Epithelial cell of esophagus (primary cell): ENCODE data around the gene SECTM1.

Source experiments
- DNase-seq: peaks from one replicate; pipeline ENCODE4 v3.0.0; 2010; ENCODE audit warnings: low read depth
- H3K4me3 ChIP-seq: 2 replicates; pipeline ENCODE4 v1.5.1; 2011; ENCODE audit warnings: mild to moderate bottlenecking, low read length, control low read depth
- TF ChIP-seq, protein P1 (sequence below): IDR thresholded peaks from 2 replicates; pipeline ENCODE4 v1.5.1; 2011; ENCODE audit warnings: low read depth, mild to moderate bottlenecking, low read length, control low read depth, inconsistent platforms; ENCODE audit not compliant: insufficient read depth; ENCODE audit errors: missing control alignments

Gene SECTM1

GRCh38 chr17:82280537-82280936 is 53.0 kb downstream of the SECTM1 start:
- no peak for DNase-seq
- TF ChIP-seq, protein P1, sequence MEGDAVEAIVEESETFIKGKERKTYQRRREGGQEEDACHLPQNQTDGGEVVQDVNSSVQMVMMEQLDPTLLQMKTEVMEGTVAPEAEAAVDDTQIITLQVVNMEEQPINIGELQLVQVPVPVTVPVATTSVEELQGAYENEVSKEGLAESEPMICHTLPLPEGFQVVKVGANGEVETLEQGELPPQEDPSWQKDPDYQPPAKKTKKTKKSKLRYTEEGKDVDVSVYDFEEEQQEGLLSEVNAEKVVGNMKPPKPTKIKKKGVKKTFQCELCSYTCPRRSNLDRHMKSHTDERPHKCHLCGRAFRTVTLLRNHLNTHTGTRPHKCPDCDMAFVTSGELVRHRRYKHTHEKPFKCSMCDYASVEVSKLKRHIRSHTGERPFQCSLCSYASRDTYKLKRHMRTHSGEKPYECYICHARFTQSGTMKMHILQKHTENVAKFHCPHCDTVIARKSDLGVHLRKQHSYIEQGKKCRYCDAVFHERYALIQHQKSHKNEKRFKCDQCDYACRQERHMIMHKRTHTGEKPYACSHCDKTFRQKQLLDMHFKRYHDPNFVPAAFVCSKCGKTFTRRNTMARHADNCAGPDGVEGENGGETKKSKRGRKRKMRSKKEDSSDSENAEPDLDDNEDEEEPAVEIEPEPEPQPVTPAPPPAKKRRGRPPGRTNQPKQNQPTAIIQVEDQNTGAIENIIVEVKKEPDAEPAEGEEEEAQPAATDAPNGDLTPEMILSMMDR: no peak
- no peak overlapping the region for H3K4me3 ChIP-seq

GRCh38 chr17:82278786-82279391 is 54.7 kb downstream of the SECTM1 start:
- no peak overlapping the region for H3K4me3 ChIP-seq
- TF ChIP-seq, protein P1: no peak
- no peak for DNase-seq

- H3K4me3 ChIP-seq: no peak overlapping the region
- no peak for DNase-seq
- TF ChIP-seq, protein P1: no peak
Observed at GRCh38 chr17:82278308-82278707, 55.3 kb downstream of the SECTM1 start.

- no peak overlapping the region for H3K4me3 ChIP-seq
- no peak for DNase-seq
- TF ChIP-seq, protein P1: no peak
Observed at GRCh38 chr17:82277851-82278250, 55.7 kb downstream of the SECTM1 start.

DNA sequence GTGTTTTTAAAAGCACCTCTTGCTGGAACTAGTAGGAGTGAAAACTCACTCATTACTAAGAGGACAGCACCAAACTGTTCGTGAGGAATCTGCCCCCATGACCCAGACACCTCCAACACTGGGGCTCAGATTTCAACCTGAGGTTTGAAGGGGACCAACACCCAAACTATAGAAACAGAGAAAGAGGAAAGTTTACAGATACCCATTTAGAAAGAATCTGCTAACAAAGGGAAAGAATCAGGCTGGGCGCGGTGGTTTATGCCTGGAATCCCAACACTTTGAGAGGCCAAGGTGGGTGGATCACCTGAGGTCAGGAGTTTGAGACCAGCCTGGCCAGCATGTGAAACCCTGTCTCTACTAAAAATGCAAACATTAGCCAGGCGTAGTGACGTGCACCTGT is 56.6 kb downstream of the SECTM1 start:
- DNase-seq: no peak
- no peak overlapping the region for H3K4me3 ChIP-seq
- TF ChIP-seq, protein P1: no peak

GRCh38 chr17:82275326-82275725 is 58.2 kb downstream of the SECTM1 start:
- TF ChIP-seq, protein P1: no peak
- DNase-seq: no peak
- no peak overlapping the region for H3K4me3 ChIP-seq
